DMS 273 treated with DMSO at 0.1 percent for 48 hours (cell line): ENCODE measurements around the gene ADGRB3.

ENCODE experiments used
- DNase-seq: peaks from one replicate; lab custom pipeline; 2025; lab: John Stamatoyannopoulos, UW

Gene ADGRB3

DNA sequence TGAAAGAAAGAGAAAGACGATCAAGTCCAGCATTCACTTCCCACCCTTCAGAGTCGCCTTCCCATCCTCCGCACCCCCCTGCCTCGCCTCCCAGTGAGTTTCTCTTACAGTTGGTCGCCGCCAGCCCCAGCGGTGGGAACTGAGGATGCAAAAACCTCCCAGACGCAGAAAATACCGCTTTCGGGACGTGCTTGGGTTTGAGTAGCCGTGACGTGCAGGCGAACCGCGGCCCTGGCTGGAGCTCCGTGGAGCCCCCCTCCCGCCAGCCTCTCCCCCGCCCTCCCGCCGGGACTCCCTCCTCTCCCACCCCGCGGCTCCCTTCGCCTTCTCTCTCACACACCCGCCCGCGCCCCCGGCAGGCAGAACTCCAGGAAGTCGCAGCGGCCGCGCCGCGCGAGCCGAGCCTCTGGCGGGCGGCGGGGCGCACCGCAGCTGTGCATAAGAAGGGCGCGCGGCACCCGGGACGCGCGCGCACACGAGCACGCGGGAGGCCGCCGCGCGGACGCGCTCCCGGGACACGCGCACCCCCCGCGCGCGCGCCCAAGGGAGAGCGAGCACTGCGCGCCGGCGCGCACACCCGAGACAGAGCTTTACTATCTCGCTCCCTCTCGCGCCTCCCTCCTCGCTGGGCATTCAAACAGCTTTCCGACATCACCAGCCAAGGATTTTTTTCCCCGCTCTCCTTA, at the start of gene ADGRB3:
TSS of gene ADGRB3 (plus strand) at position 557 of the 686 bp plus-strand sequence. CDS start 3,394 bp downstream, outside the sequence.
- peak; percentile 90 for DNase-seq

GRCh38 chr6:68593558-68593957, 41.5 kb upstream of the ADGRB3 start:
- DNase-seq: no peak

GRCh38 chr6:68597642-68598041, 37.4 kb upstream of the ADGRB3 start:
- no peak for DNase-seq

DNA sequence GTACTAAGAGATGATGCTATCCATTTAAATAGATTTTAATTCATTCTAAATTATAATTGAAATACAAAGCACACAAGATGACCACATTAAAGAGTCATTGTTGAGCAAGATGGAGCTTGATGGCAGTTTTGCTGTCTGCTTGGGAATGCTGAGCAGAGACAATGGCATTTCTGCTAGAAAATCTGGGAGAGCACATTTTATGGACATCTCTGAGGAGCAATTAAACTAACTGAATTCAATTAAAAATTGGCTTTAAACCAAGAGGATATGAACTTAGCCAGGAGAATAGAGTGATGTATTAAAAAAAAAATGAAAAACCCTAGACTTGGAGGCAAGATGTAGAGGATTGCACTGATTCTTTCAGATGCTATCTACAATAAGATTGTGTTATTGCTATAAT, 19.1 kb upstream of the ADGRB3 start:
- DNase-seq: no peak

DNA sequence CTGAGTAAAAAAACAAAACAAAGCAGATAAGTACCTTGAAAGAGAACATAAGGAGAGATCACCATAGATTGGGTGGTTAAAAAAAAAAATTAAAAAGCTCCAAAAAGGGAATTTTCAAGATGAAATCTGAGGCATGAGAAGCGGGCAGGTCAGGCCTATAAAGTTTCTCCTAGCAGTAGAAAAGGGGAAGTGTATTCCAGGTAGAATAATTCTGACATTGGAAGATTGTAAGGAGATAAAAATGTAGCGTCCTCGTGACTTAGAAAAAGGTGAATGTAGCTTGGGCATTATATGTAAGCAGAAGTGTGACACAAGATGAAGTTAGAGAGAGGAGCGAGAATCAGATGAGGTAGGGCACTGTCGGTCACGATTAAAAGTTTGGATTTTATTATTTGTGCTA, 9.1 kb upstream of the ADGRB3 start:
- no peak for DNase-seq

GRCh38 chr6:68628161-68628560, 6.9 kb upstream of the ADGRB3 start:
- DNase-seq: no peak

- no peak for DNase-seq
These were observed 2.3 kb upstream of the ADGRB3 start for GRCh38 chr6:68632734-68633133.

DNA sequence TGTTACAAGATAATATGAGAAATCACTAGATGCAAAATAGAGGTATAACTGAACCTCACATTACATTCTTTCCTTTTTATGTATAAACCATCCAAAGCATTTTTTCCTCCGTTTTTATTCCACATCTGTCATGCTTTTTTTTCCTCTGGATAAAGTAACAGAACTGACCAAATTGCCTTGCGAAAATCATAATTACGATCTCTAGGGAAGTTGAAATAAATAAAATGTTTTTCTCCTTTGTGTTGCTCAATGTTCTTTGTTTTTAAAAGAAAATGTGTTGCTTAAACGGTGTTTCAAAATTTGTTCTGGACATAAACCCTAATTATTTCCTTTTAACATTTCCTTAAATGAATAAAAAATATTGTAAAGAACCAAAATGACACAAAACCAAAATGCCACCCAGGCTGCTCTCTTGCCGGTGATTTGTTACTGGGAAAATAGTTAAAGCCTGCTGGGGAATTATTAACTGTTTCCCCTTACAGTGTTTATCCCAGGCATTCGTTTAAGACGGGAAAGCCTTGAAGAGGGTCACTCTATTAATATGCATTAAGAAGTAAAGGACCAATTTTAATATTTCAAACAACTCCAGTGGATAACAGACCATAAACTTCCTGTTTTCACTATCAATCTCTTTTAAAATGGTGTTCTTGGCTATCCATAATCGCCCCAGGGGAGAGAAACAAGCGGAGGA, 1.7 kb upstream of the ADGRB3 start:
- no peak for DNase-seq

GRCh38 chr6:68633972-68634725, 933 bp upstream of the ADGRB3 start:
- no peak for DNase-seq

DNA sequence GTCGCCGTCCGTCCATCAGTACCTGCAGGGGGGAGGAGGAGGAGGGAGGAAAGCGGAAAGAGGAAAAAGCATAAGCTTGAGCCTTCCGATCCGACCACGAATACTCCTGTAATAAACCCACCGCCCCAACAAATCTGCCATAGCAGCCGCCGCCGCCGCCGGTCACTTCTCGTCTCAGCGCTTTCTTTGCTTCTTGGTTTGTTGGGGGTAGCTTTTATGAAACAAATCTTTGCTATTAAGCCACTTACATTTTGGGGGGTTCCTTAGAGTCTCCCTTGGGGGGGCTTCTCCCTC, 277 bp downstream of the ADGRB3 start:
- DNase-seq: no peak

DNA sequence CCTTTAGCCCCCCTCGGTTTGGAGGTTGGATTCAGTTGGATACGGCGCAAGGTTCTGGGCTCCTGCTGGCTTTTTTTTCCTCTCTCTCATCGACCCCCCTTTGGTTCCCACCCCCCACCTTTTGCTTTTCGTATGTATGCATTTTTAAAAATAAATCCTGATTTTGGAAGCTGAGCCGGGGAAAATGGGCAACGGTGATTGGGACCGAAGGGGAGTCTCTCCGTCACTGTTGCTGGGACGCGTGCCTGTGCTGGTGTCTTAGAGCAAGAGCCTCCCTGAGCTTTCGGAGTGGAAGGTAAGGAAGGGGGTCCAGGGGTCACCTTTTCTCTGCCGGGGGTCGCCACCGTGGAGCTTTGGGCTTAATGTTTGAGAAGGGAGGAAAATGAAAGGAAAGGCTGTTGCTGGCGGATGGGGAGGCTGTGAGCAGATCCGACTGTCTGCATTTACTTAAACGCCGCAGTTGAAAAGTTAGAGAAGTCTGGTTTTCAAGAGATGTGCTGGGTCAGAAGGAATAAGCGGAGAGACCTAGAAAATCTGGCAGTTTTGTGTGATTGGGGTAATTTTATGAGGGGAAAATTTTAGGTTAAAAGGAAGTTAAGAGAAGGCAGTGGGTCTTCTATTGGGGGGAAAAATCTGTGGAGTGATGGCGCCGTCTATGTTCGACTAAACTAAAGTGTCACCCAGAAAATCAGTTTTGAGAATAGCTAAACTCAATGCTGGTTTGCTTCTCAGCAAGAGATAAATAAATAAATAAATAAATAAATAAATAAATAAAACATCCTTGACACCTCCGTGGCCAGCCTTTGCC, 828 bp downstream of the ADGRB3 start:
- peak; percentile 43 for DNase-seq

- no peak for DNase-seq
These were observed 1.6 kb downstream of the ADGRB3 start for GRCh38 chr6:68636666-68637065.

- no peak for DNase-seq
These were observed 2.0 kb downstream of the ADGRB3 start for GRCh38 chr6:68637071-68637470.

DNA sequence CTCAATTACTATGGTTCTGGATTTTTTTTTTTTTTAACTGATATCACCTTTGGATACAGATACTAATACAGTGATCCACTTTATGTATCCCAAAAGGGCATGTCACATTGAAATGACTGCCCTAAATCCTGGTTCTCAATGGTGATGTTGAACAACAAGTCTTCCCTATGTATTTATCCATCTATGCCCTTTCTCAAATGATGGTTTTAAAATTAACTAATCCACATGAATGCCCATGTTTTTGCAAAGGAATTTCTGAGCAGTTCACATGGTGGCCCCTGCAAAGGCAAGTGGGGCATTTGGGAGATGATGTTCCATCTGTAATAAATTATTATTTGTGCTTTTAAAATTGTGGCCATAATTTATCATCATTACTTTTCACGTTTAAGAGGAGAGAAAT, 2.7 kb downstream of the ADGRB3 start:
- no peak for DNase-seq

- DNase-seq: no peak
These were observed 3.3 kb downstream of the ADGRB3 start for GRCh38 chr6:68638230-68638900.

GRCh38 chr6:68639211-68639610, 4.1 kb downstream of the ADGRB3 start:
- no peak for DNase-seq

- DNase-seq: no peak
These were observed 4.9 kb downstream of the ADGRB3 start for GRCh38 chr6:68639826-68640490.

GRCh38 chr6:68640491-68640835, 5.4 kb downstream of the ADGRB3 start:
- no peak for DNase-seq

- DNase-seq: no peak
These were observed 6.1 kb downstream of the ADGRB3 start for GRCh38 chr6:68641172-68641571.

DNA sequence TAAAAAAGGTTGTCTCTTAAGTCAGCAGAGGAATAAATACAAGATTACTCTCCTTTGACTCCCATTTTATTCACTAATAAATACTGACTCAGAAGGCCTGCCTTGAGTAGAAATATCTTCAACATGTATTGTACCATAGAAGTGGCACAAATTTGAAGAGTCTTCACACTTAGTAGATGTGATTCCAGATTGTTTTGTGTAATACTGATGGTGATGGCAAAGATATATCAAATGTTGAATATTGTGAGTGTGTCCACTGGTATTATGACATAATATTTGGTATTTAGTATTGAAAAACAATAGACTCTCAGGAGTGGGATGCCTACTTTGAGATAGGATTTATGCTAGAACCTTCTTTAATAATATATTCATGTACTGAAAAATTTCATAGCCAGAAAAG, 7.0 kb downstream of the ADGRB3 start:
- DNase-seq: no peak

DNA sequence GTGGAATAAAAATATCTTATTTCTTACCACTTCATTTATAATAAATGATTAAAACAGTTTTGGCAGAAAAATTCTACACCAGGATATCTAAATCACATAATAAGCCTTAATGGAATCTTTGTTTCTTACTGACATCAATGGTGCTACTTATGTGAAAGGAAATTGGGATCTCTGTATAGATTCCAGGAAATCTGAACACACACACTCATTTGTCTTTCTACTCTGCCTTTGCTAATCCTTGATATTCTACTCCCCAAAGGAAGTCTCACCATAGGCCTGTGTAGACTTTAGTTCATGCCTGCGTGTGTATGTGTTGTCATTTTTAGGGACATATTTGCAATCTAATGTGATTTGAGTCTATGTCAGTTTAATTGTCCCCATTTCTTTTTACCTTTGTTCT, 7.9 kb downstream of the ADGRB3 start:
- DNase-seq: no peak
